ENCODE measurements around the gene DR1.

- no peak for TF ChIP-seq CTCF (IDR thresholded peaks at IDR 0.05; ENCODE audit: low read length)
- no peak for TF ChIP-seq EZH2 (optimal IDR thresholded peaks at IDR 0.05; ENCODE audit: low read depth, low read length)
Observed at GRCh38 chr1:93408203-93408602, 62.5 kb downstream of the DR1 start.
